ENCODE results near the gene BCL11B. TPM values are rescaled to one million over a fixed set of nuclear protein-coding genes. Genes with fewer than 3 reads are reported as not detected.

BCL11B gene
- total and polyA plus RNA-seq, 4 donors: 0.13 to 1.3 (median 0.58) TPM; not detected in 1

GRCh38 chr14:99316281-99317163, 44.5 kb upstream of the BCL11B start:
- 82% methylated on average over 18 of the region's 18 CpGs for WGBS, 2 donors

GRCh38 chr14:99315197-99315596, 43.2 kb upstream of the BCL11B start:
- H3K36me3 ChIP-seq (ENCODE audit: control insufficient read depth in 1 of 2, insufficient read depth in 2 of 2, low read length in 1 of 2): no peaks in the 10 kb centered on the region
- WGBS, 2 donors: 69 to 72% methylated on average over 8 of the region's 8 CpGs
- no peak overlapping the region for H3K27ac ChIP-seq (ENCODE audit: low read depth in 1 of 2, low read length in 2 of 2)
- no peaks in the 10 kb centered on the region for H3K4me1 ChIP-seq (ENCODE audit: control insufficient read depth in 1 of 2, insufficient read depth in 2 of 2, low read length in 2 of 2)
- DNase-seq (no peak), ATAC-seq (ENCODE audit: low FRiP score) (no peak)
- H3K4me3 ChIP-seq (ENCODE audit: low read length in 2 of 2): no peak overlapping the region
- no peaks in the 10 kb centered on the region for H3K27me3 ChIP-seq (ENCODE audit: control insufficient read depth in 1 of 2, insufficient read depth in 2 of 2, low read length in 1 of 2)
- intact Hi-C loops (cut with DNase I): no loop called here
- peaks cover 4% of the 10 kb centered on the region for H3K9me3 ChIP-seq (ENCODE audit: control insufficient read depth, low read length)

More at GRCh38 chr14:99316281-99317163, 44.5 kb upstream of the BCL11B start:
- DNase-seq (peak in 1 of 2 donors; percentile 59), ATAC-seq (ENCODE audit: low FRiP score) (no peak)
- Histone ChIP-seq H3K4me1 (ENCODE audit: control insufficient read depth in 1 of 2, insufficient read depth in 2 of 2, low read length in 2 of 2) (no peaks in the 10 kb centered on the region), H3K9me3 (ENCODE audit: control insufficient read depth, low read length) (no peaks in the 10 kb centered on the region), H3K4me3 (ENCODE audit: low read length in 2 of 2) (no peak overlapping the region), H3K27me3 (ENCODE audit: control insufficient read depth in 1 of 2, insufficient read depth in 2 of 2, low read length in 1 of 2) (no peaks in the 10 kb centered on the region), H3K36me3 (ENCODE audit: control insufficient read depth in 1 of 2, insufficient read depth in 2 of 2, low read length in 1 of 2) (no peaks in the 10 kb centered on the region), H3K27ac (ENCODE audit: low read depth in 1 of 2, low read length in 2 of 2) (no peak overlapping the region)
- intact Hi-C loops (cut with DNase I): no loop called here

GRCh38 chr14:99314623-99315022, 42.6 kb upstream of the BCL11B start:
- 71 to 78% methylated on average over 9 of the region's 9 CpGs for WGBS, 2 donors

GRCh38 chr14:99313234-99313633, 41.2 kb upstream of the BCL11B start:
- H3K27me3 ChIP-seq (ENCODE audit: control insufficient read depth in 1 of 2, insufficient read depth in 2 of 2, low read length in 1 of 2): no peaks in the 10 kb centered on the region
- H3K4me1 ChIP-seq (ENCODE audit: control insufficient read depth in 1 of 2, insufficient read depth in 2 of 2, low read length in 2 of 2): no peaks in the 10 kb centered on the region
- peaks cover 4% of the 10 kb centered on the region for H3K9me3 ChIP-seq (ENCODE audit: control insufficient read depth, low read length)
- H3K27ac ChIP-seq (ENCODE audit: low read depth in 1 of 2, low read length in 2 of 2): no peak overlapping the region
- intact Hi-C loops (cut with DNase I): no loop called here
- DNase-seq: no peak
- WGBS, 2 donors: 60 to 67% methylated on average over 1 of the region's 1 CpG
- H3K36me3 ChIP-seq (ENCODE audit: control insufficient read depth in 1 of 2, insufficient read depth in 2 of 2, low read length in 1 of 2): no peaks in the 10 kb centered on the region
- no peak for ATAC-seq (ENCODE audit: low FRiP score)
- H3K4me3 ChIP-seq (ENCODE audit: low read length in 2 of 2): no peak overlapping the region

More at GRCh38 chr14:99314623-99315022, 42.6 kb upstream of the BCL11B start:
- no peaks in the 10 kb centered on the region for H3K36me3 ChIP-seq (ENCODE audit: control insufficient read depth in 1 of 2, insufficient read depth in 2 of 2, low read length in 1 of 2)
- H3K9me3 ChIP-seq (ENCODE audit: control insufficient read depth, low read length): peaks cover 4% of the 10 kb centered on the region
- no peak overlapping the region for H3K27ac ChIP-seq (ENCODE audit: low read depth in 1 of 2, low read length in 2 of 2)
- ATAC-seq (ENCODE audit: low FRiP score) (no peak), DNase-seq (no peak)
- H3K4me3 ChIP-seq (ENCODE audit: low read length in 2 of 2): no peak overlapping the region
- H3K27me3 ChIP-seq (ENCODE audit: control insufficient read depth in 1 of 2, insufficient read depth in 2 of 2, low read length in 1 of 2): no peaks in the 10 kb centered on the region
- H3K4me1 ChIP-seq (ENCODE audit: control insufficient read depth in 1 of 2, insufficient read depth in 2 of 2, low read length in 2 of 2): no peaks in the 10 kb centered on the region
- intact Hi-C loops (cut with DNase I): no loop called here

GRCh38 chr14:99312106-99312505, 40.1 kb upstream of the BCL11B start:
- intact Hi-C loops (cut with DNase I): no loop called here
- Histone ChIP-seq H3K4me1 (ENCODE audit: control insufficient read depth in 1 of 2, insufficient read depth in 2 of 2, low read length in 2 of 2) (no peaks in the 10 kb centered on the region), H3K9me3 (ENCODE audit: control insufficient read depth, low read length) (peaks cover 4% of the 10 kb centered on the region), H3K27me3 (ENCODE audit: control insufficient read depth in 1 of 2, insufficient read depth in 2 of 2, low read length in 1 of 2) (no peaks in the 10 kb centered on the region), H3K36me3 (ENCODE audit: control insufficient read depth in 1 of 2, insufficient read depth in 2 of 2, low read length in 1 of 2) (no peaks in the 10 kb centered on the region), H3K27ac (ENCODE audit: low read depth in 1 of 2, low read length in 2 of 2) (no peak overlapping the region), H3K4me3 (ENCODE audit: low read length in 2 of 2) (no peak overlapping the region)
- WGBS, 2 donors: 94 to 96% methylated on average over 7 of the region's 7 CpGs
- DNase-seq (no peak), ATAC-seq (ENCODE audit: low FRiP score) (no peak)

GRCh38 chr14:99309220-99309766, 37.3 kb upstream of the BCL11B start:
- WGBS, 2 donors: 95% methylated on average over 4 of the region's 4 CpGs

GRCh38 chr14:99304208-99304607, 32.2 kb upstream of the BCL11B start:
- Histone ChIP-seq H3K9me3 (ENCODE audit: control insufficient read depth, low read length) (peaks cover 2% of the 10 kb centered on the region), H3K27me3 (ENCODE audit: control insufficient read depth in 1 of 2, insufficient read depth in 2 of 2, low read length in 1 of 2) (no peaks in the 10 kb centered on the region), H3K4me1 (ENCODE audit: control insufficient read depth in 1 of 2, insufficient read depth in 2 of 2, low read length in 2 of 2) (no peaks in the 10 kb centered on the region), H3K4me3 (ENCODE audit: low read length in 2 of 2) (no peak overlapping the region), H3K36me3 (ENCODE audit: control insufficient read depth in 1 of 2, insufficient read depth in 2 of 2, low read length in 1 of 2) (no peaks in the 10 kb centered on the region), H3K27ac (ENCODE audit: low read depth in 1 of 2, low read length in 2 of 2) (no peak overlapping the region)
- ATAC-seq (ENCODE audit: low FRiP score): no peak
- 69 to 70% methylated on average over 1 of the region's 1 CpG for WGBS, 2 donors
- DNase-seq: no peak
- intact Hi-C loops (cut with DNase I): no loop called here

More at GRCh38 chr14:99309220-99309766, 37.3 kb upstream of the BCL11B start:
- Histone ChIP-seq H3K4me3 (ENCODE audit: low read length in 2 of 2) (no peak overlapping the region), H3K4me1 (ENCODE audit: control insufficient read depth in 1 of 2, insufficient read depth in 2 of 2, low read length in 2 of 2) (no peaks in the 10 kb centered on the region), H3K27me3 (ENCODE audit: control insufficient read depth in 1 of 2, insufficient read depth in 2 of 2, low read length in 1 of 2) (no peaks in the 10 kb centered on the region), H3K27ac (ENCODE audit: low read depth in 1 of 2, low read length in 2 of 2) (no peak overlapping the region), H3K36me3 (ENCODE audit: control insufficient read depth in 1 of 2, insufficient read depth in 2 of 2, low read length in 1 of 2) (no peaks in the 10 kb centered on the region), H3K9me3 (ENCODE audit: control insufficient read depth, low read length) (peaks cover 4% of the 10 kb centered on the region)
- no peak for ATAC-seq (ENCODE audit: low FRiP score)
- peak in 1 of 2 donors; percentile 39 for DNase-seq
- intact Hi-C loops (cut with DNase I): no loop called here

GRCh38 chr14:99300190-99300589, 28.2 kb upstream of the BCL11B start:
- intact Hi-C loops (cut with DNase I): no loop called here
- Histone ChIP-seq H3K4me1 (ENCODE audit: control insufficient read depth in 1 of 2, insufficient read depth in 2 of 2, low read length in 2 of 2) (no peaks in the 10 kb centered on the region), H3K9me3 (ENCODE audit: control insufficient read depth, low read length) (peaks cover 6% of the 10 kb centered on the region), H3K4me3 (ENCODE audit: low read length in 2 of 2) (no peak overlapping the region), H3K27me3 (ENCODE audit: control insufficient read depth in 1 of 2, insufficient read depth in 2 of 2, low read length in 1 of 2) (no peaks in the 10 kb centered on the region), H3K36me3 (ENCODE audit: control insufficient read depth in 1 of 2, insufficient read depth in 2 of 2, low read length in 1 of 2) (no peaks in the 10 kb centered on the region), H3K27ac (ENCODE audit: low read depth in 1 of 2, low read length in 2 of 2) (no peak overlapping the region)
- ATAC-seq (ENCODE audit: low FRiP score) (no peak), DNase-seq (no peak)

- H3K36me3 ChIP-seq (ENCODE audit: control insufficient read depth in 1 of 2, insufficient read depth in 2 of 2, low read length in 1 of 2): no peaks in the 10 kb centered on the region
- no peaks in the 10 kb centered on the region for H3K4me1 ChIP-seq (ENCODE audit: control insufficient read depth in 1 of 2, insufficient read depth in 2 of 2, low read length in 2 of 2)
- intact Hi-C loops (cut with DNase I): no loop called here
- DNase-seq: no peak
- 76 to 78% methylated on average over 10 of the region's 10 CpGs for whole genome bisulfite sequencing, 2 donors
- no peak overlapping the region for H3K27ac ChIP-seq (ENCODE audit: low read depth in 1 of 2, low read length in 2 of 2)
- no peak for ATAC-seq (ENCODE audit: low FRiP score)
- H3K9me3 ChIP-seq (ENCODE audit: control insufficient read depth, low read length): peaks cover 7% of the 10 kb centered on the region
- H3K4me3 ChIP-seq (ENCODE audit: low read length in 2 of 2): no peak overlapping the region
- no peaks in the 10 kb centered on the region for H3K27me3 ChIP-seq (ENCODE audit: control insufficient read depth in 1 of 2, insufficient read depth in 2 of 2, low read length in 1 of 2)
Measured at GRCh38 chr14:99296517-99296916, 24.5 kb upstream of the BCL11B start.

Data from aorta (tissue), 5 donors.